Measurements from ENCODE around the gene GPR78. TPM values are rescaled to one million over a fixed set of nuclear protein-coding genes. Genes with fewer than 3 reads are reported as not detected.

Gene GPR78
- total and polyA plus RNA-seq, 4 donors, result 0.05 to 0.28 TPM; not detected in 2

GRCh38 chr4:8534129-8534528 lies 46.1 kb upstream of the GPR78 start:
- WGBS, 2 donors, result 24 to 41% methylated on average over 4 of the region's 4 CpGs
- peak; percentile 69 to 89 (median 79) for DNase-seq
- ATAC-seq (ENCODE audit: insufficient read depth, low FRiP score), result peak; percentile 50
- H3K27me3 ChIP-seq (ENCODE audit: control insufficient read depth in 3 of 3, insufficient read depth in 3 of 3, low read length in 2 of 3), result no peaks in the 10 kb centered on the region
- H3K9ac ChIP-seq (ENCODE audit: insufficient read depth in 1 of 2, low read length in 2 of 2), result peak overlapping the region in 1 of 2 donors; percentile 1
- no peak for TF ChIP-seq CTCF (IDR thresholded peaks at IDR 0.05; ENCODE audit: control extremely low read depth, extremely low read depth)
- H3K36me3 ChIP-seq (ENCODE audit: control insufficient read depth in 4 of 4, insufficient read depth in 4 of 4, low read length in 4 of 4), result no peaks in the 10 kb centered on the region
- peaks cover 0 to under 1% (median 0%) of the 10 kb centered on the region in 4 donors for H3K9me3 ChIP-seq (ENCODE audit: control insufficient read depth in 4 of 4, insufficient read depth in 3 of 4, low read length in 3 of 4)
- peak overlapping the region in 1 of 2 donors; percentile 92 for H3K27ac ChIP-seq (ENCODE audit: low read depth in 1 of 2, low read length in 1 of 2)
- no peak overlapping the region for H3K4me3 ChIP-seq
- H3K4me1 ChIP-seq (ENCODE audit: control insufficient read depth in 5 of 5, insufficient read depth in 5 of 5, low read length in 5 of 5), result peaks cover 0 to 26% (median 11%) of the 10 kb centered on the region in 5 donors

DNA sequence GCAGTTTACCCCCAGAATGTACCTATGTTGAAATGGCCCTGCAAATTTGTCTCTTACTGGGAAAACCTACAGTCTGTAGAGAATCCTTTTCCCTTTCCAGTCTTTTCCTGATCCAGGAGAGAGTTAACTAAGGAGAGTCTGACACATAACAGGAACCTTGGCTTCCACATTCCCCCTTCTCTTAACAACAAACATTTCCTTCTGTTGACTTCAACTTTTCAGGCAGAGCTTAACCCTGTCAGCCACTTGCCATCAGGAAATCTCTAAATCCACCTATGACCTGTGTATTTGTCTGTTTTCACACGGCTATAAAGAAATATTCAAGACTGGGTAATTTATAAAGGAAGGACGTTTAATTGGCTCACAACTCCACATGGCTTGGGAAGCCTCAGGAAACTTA lies 45.6 kb upstream of the GPR78 start:
- WGBS, 2 donors, result 20 to 34% methylated on average over 2 of the region's 2 CpGs
- Histone ChIP-seq H3K27ac (ENCODE audit: low read depth in 1 of 2, low read length in 1 of 2) (peak overlapping the region in 1 of 2 donors; percentile 92), H3K4me3 (no peak overlapping the region), H3K27me3 (ENCODE audit: control insufficient read depth in 3 of 3, insufficient read depth in 3 of 3, low read length in 2 of 3) (no peaks in the 10 kb centered on the region), H3K36me3 (ENCODE audit: control insufficient read depth in 4 of 4, insufficient read depth in 4 of 4, low read length in 4 of 4) (no peaks in the 10 kb centered on the region), H3K4me1 (ENCODE audit: control insufficient read depth in 5 of 5, insufficient read depth in 5 of 5, low read length in 5 of 5) (peaks cover 0 to 26% (median 11%) of the 10 kb centered on the region in 5 donors), H3K9me3 (ENCODE audit: control insufficient read depth in 4 of 4, insufficient read depth in 3 of 4, low read length in 3 of 4) (no peaks in the 10 kb centered on the region), H3K9ac (ENCODE audit: insufficient read depth in 1 of 2, low read length in 2 of 2) (no peak overlapping the region)
- no peak for ATAC-seq (ENCODE audit: insufficient read depth, low FRiP score)
- no peak for TF ChIP-seq CTCF (IDR thresholded peaks at IDR 0.05; ENCODE audit: control extremely low read depth, extremely low read depth)
- peak in 1 of 3 donors; percentile 17 for DNase-seq

GRCh38 chr4:8536467-8536866 lies 43.7 kb upstream of the GPR78 start:
- no peak overlapping the region for H3K27ac ChIP-seq (ENCODE audit: low read depth in 1 of 2, low read length in 1 of 2)
- ATAC-seq (ENCODE audit: insufficient read depth, low FRiP score), result no peak
- WGBS, 2 donors, result 93% methylated on average over 7 of the region's 7 CpGs
- TF ChIP-seq CTCF (IDR thresholded peaks at IDR 0.05; ENCODE audit: control extremely low read depth, extremely low read depth), result no peak
- DNase-seq, result no peak
- no peak overlapping the region for H3K9ac ChIP-seq (ENCODE audit: insufficient read depth in 1 of 2, low read length in 2 of 2)
- H3K36me3 ChIP-seq (ENCODE audit: control insufficient read depth in 4 of 4, insufficient read depth in 4 of 4, low read length in 4 of 4), result no peaks in the 10 kb centered on the region
- H3K9me3 ChIP-seq (ENCODE audit: control insufficient read depth in 4 of 4, insufficient read depth in 3 of 4, low read length in 3 of 4), result no peaks in the 10 kb centered on the region
- no peak overlapping the region for H3K4me3 ChIP-seq
- H3K4me1 ChIP-seq (ENCODE audit: control insufficient read depth in 5 of 5, insufficient read depth in 5 of 5, low read length in 5 of 5), result peaks cover 0 to 26% (median 11%) of the 10 kb centered on the region in 5 donors
- no peaks in the 10 kb centered on the region for H3K27me3 ChIP-seq (ENCODE audit: control insufficient read depth in 3 of 3, insufficient read depth in 3 of 3, low read length in 2 of 3)

DNA sequence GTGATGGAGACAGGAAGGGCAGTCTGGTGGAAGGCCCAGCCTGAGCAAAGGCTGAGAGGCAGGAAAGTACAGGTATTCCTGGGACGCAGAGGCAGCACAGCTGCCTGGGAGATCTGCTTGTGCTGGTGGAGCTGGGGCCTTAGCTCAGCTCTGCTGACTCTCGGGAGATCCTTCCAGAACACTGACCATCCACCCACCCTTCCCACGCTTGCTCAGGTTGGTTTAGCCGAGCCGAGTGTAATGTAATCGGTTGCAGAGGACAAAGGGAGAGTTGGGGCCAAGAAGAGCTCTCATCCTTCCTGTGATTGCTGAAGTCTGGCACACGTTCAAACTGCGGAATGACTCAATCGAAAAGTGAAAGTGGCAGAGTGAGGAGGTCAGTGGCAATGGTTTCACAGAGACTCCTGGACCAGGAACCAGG lies 43.1 kb upstream of the GPR78 start:
- Histone ChIP-seq H3K9me3 (ENCODE audit: control insufficient read depth in 4 of 4, insufficient read depth in 3 of 4, low read length in 3 of 4) (no peaks in the 10 kb centered on the region), H3K4me1 (ENCODE audit: control insufficient read depth in 5 of 5, insufficient read depth in 5 of 5, low read length in 5 of 5) (peaks cover 0 to 26% (median 11%) of the 10 kb centered on the region in 5 donors), H3K27me3 (ENCODE audit: control insufficient read depth in 3 of 3, insufficient read depth in 3 of 3, low read length in 2 of 3) (no peaks in the 10 kb centered on the region), H3K36me3 (ENCODE audit: control insufficient read depth in 4 of 4, insufficient read depth in 4 of 4, low read length in 4 of 4) (no peaks in the 10 kb centered on the region), H3K4me3 (no peak overlapping the region), H3K27ac (ENCODE audit: low read depth in 1 of 2, low read length in 1 of 2) (peak overlapping the region in 1 of 2 donors; percentile 73), H3K9ac (ENCODE audit: insufficient read depth in 1 of 2, low read length in 2 of 2) (peak overlapping the region; percentile 1 to 63)
- peak; percentile 73 to 87 (median 77) for DNase-seq
- TF ChIP-seq CTCF (IDR thresholded peaks at IDR 0.05; ENCODE audit: control extremely low read depth, extremely low read depth), result no peak
- ATAC-seq (ENCODE audit: insufficient read depth, low FRiP score), result peak; percentile 61
- 13 to 31% methylated on average over 9 of the region's 9 CpGs for WGBS, 2 donors
